Measurements from ENCODE around the gene GMEB1.

- no peak for TF ChIP-seq CTCF (IDR thresholded peaks at IDR 0.05)
- TF ChIP-seq POLR2A (IDR thresholded peaks at IDR 0.05), result no peak
- TF ChIP-seq EP300 (IDR thresholded peaks at IDR 0.05), result no peak
- TF ChIP-seq POLR2AphosphoS5 (IDR thresholded peaks at IDR 0.05), result no peak
Observed at GRCh38 chr1:28632560-28632959, 36.0 kb upstream of the GMEB1 start.
